HepG2 (cell line): ENCODE data around the gene TRIM72. TPM values are rescaled to one million over a fixed set of nuclear protein-coding genes. Genes with fewer than 3 reads are reported as not detected.
A peak's percentile ranks its signal among the peaks of the same experiment; 100 is the strongest.

Experiments used
- CEBPZ ChIP-seq: IDR thresholded peaks from 2 replicates; pipeline ENCODE4 v1.6.1; 2012; ENCODE audit warnings: low read length, improper control_type of control experiment
- DDIT3 ChIP-seq: sonication (generic); formaldehyde crosslinking; IDR thresholded peaks from 2 replicates; pipeline ENCODE4 v1.4.0; 2020; ENCODE audit warnings: mild to moderate bottlenecking, missing genetic modification reagents
- DPF2 ChIP-seq: sonication (generic); formaldehyde crosslinking; IDR thresholded peaks from 2 replicates; pipeline ENCODE4 v1.4.0; 2020; ENCODE audit warnings: mild to moderate bottlenecking, low read depth, missing genetic modification reagents, borderline replicate concordance
- HNF1B ChIP-seq: sonication (generic); formaldehyde crosslinking; IDR thresholded peaks from 2 replicates; pipeline ENCODE4 v1.5.1; 2020; ENCODE audit warnings: mild to moderate bottlenecking, moderate library complexity, missing genetic modification reagents
- IKZF1 ChIP-seq: fragments of 450-650 bp; IDR thresholded peaks from 2 replicates; pipeline ENCODE4 v1.7.1; 2016
- NKX3-1 ChIP-seq: sonication (generic); formaldehyde crosslinking; IDR thresholded peaks from 2 replicates; pipeline ENCODE4 v1.5.0; 2020; ENCODE audit warnings: missing genetic modification reagents
- POGK ChIP-seq: sonication (generic); formaldehyde crosslinking; conservative IDR thresholded peaks from 2 replicates; pipeline ENCODE4 v1.8.0; 2022; ENCODE audit warnings: mild to moderate bottlenecking, moderate library complexity, missing genetic modification reagents
- RBM22 ChIP-seq: fragments of 200-400 bp; formaldehyde crosslinking; optimal IDR thresholded peaks from 2 replicates; pipeline ENCODE3; 2017; ENCODE audit warnings: mild to moderate bottlenecking, low read length, moderate library complexity
- SKIL ChIP-seq: sonication (generic); formaldehyde crosslinking; IDR thresholded peaks from 2 replicates; pipeline ENCODE4 v1.8.0; 2022; ENCODE audit warnings: missing genetic modification reagents, mild to moderate bottlenecking, moderate library complexity, borderline replicate concordance
- ZBTB10 ChIP-seq: sonication (generic); formaldehyde crosslinking; IDR thresholded peaks from 2 replicates; pipeline ENCODE4 v1.4.0; 2020; ENCODE audit warnings: missing genetic modification reagents, borderline replicate concordance
- ZNF788 ChIP-seq: sonication (generic); formaldehyde crosslinking; IDR thresholded peaks from 2 replicates; pipeline ENCODE4 v1.5.0; 2020; ENCODE audit warnings: mild to moderate bottlenecking, missing genetic modification reagents, borderline replicate concordance
- ZNF792 ChIP-seq: IDR thresholded peaks from 2 replicates; pipeline ENCODE4 v1.6.1; 2016
- ZNF800 ChIP-seq: sonication (generic); formaldehyde crosslinking; IDR thresholded peaks from 2 replicates; pipeline ENCODE4 v1.4.0; 2020; ENCODE audit warnings: missing genetic modification reagents
- polyA plus RNA-seq, 8 experiments: library from polyadenylated mRNA; depleted of rRNA in 3 of 8; stranded (reverse) in 7 of 8; unstranded in 1 of 8; fragments of >200 nt; fragmentation: Illumina TruSeq in 4 of 8; extraction: Trizol in 4 of 8; gene quantifications; 2 replicates each; pipeline versions ENCODE4 v1.2.1 to v1.2.3, GENCODE V29; 2011 to 2016; ENCODE audit warnings: low read depth in 4 of 8, missing spikeins in 1 of 8, mixed read lengths in 1 of 8; ENCODE audit not compliant: insufficient read depth in 1 of 8
- total RNA-seq, 5 experiments: library from RNA; depleted of rRNA; stranded (reverse); fragments of >200 nt; fragmentation: Illumina TruSeq; extraction: Trizol; gene quantifications; 2 replicates each; pipeline ENCODE4 v1.2.3, GENCODE V29; 2016; ENCODE audit warnings: low read depth in 1 of 5

The TRIM72 gene
- total and polyA plus RNA-seq, 2 of the 13 experiments (the other 11 are each of a cell fraction or from before 2014, with no cell fraction given), result not detected

- TF ChIP-seq HNF1B (CRISPR knock-in tag), result 0 out of 2 replicates have a peak, but pooled peaks have one; percentile 22
- TF ChIP-seq DPF2, result no peak
- TF ChIP-seq ZNF792 (CRISPR knock-in tag), result no peak
- TF ChIP-seq IKZF1, result no peak
- peak; percentile 53 for TF ChIP-seq RBM22
- TF ChIP-seq SKIL (CRISPR knock-in tag), result no peak
- no peak for TF ChIP-seq NKX3-1 (CRISPR knock-in tag)
- TF ChIP-seq CEBPZ, result no peak
- TF ChIP-seq ZNF788 (CRISPR knock-in tag), result no peak
- TF ChIP-seq ZBTB10 (CRISPR knock-in tag), result no peak
- no peak for TF ChIP-seq ZNF800 (CRISPR knock-in tag)
- no peak for TF ChIP-seq POGK (CRISPR knock-in tag)
- no peak for TF ChIP-seq DDIT3 (CRISPR knock-in tag)
Measured at GRCh38 chr16:31181102-31181830, 32.7 kb upstream of the TRIM72 start (continued).
